HG02870 (cell line): ENCODE data around the gene PARM1.
"Not testable (repeated sequence)": the region's sequence is repeated elsewhere in the genome, so short reads cannot be mapped to it uniquely, and the experiment has no call there.

ENCODE experiments used
- ATAC-seq: cut with Tn5 transposase; IDR thresholded peaks from one replicate; pipeline ENCODE4 v1.9.1; 2021; ENCODE audit warnings: mild to moderate bottlenecking, moderate library complexity; ENCODE audit not compliant: unreplicated experiment

The PARM1 gene

GRCh38 chr4:74982546-74983252 lies 49.8 kb downstream of the PARM1 start:
- ATAC-seq: no peak

GRCh38 chr4:74983253-74983635 lies 50.3 kb downstream of the PARM1 start:
- ATAC-seq: no peak

GRCh38 chr4:74990276-74990875 lies 57.5 kb downstream of the PARM1 start:
- ATAC-seq: no peak

- ATAC-seq: not testable (repeated sequence)
Observed at GRCh38 chr4:74994436-74994835, 61.5 kb downstream of the PARM1 start.

- ATAC-seq: no peak
Observed at GRCh38 chr4:74996996-74997395, 64.1 kb downstream of the PARM1 start.

- no peak for ATAC-seq
Observed at GRCh38 chr4:74997948-74998729, 65.2 kb downstream of the PARM1 start.

- ATAC-seq: no peak
Observed at GRCh38 chr4:74999714-75000309, 66.9 kb downstream of the PARM1 start.

GRCh38 chr4:75001871-75002270 lies 69.0 kb downstream of the PARM1 start:
- ATAC-seq: no peak

- no peak for ATAC-seq
Observed at GRCh38 chr4:75002381-75002780, 69.5 kb downstream of the PARM1 start.

GRCh38 chr4:75003979-75004378 lies 71.1 kb downstream of the PARM1 start:
- ATAC-seq: no peak

GRCh38 chr4:75004755-75005668 lies 72.1 kb downstream of the PARM1 start:
- peak; percentile 85 for ATAC-seq

- ATAC-seq: no peak
Observed at GRCh38 chr4:75005727-75006126, 72.8 kb downstream of the PARM1 start.

- ATAC-seq: no peak
Observed at GRCh38 chr4:75007891-75008290, 75.0 kb downstream of the PARM1 start.

GRCh38 chr4:75009138-75009537 lies 76.2 kb downstream of the PARM1 start:
- no peak for ATAC-seq

GRCh38 chr4:75011131-75011795 lies 78.3 kb downstream of the PARM1 start:
- no peak for ATAC-seq

- no peak for ATAC-seq
Observed at GRCh38 chr4:75015627-75016026, 82.7 kb downstream of the PARM1 start.

GRCh38 chr4:75016472-75016871 lies 83.6 kb downstream of the PARM1 start:
- ATAC-seq: no peak

GRCh38 chr4:75018811-75019479 lies 86.0 kb downstream of the PARM1 start:
- ATAC-seq: no peak

- no peak for ATAC-seq
Observed at GRCh38 chr4:75025431-75025830, 92.5 kb downstream of the PARM1 start.
